Brain microvascular endothelial cell (primary cell): Measurements from ENCODE around the gene SPATA3.

Experiments
- DNase-seq: peaks from one replicate; pipeline ENCODE4 v3.0.0-alpha.2; 2020
- H3K27ac ChIP-seq: fragments of 250-450 bp; sonication (Bioruptor Pico); 2 replicates; pipeline ENCODE4 v1.5.1; 2020; ENCODE audit warnings: mild to moderate bottlenecking, moderate library complexity
- H3K27me3 ChIP-seq: fragments of 250-450 bp; sonication (Bioruptor Pico); replicated peaks from 2 replicates; pipeline ENCODE4 v1.5.1; 2020; ENCODE audit warnings: mild to moderate bottlenecking
- H3K36me3 ChIP-seq: fragments of 250-450 bp; sonication (Bioruptor Pico); replicated peaks from 2 replicates; pipeline ENCODE4 v1.5.1; 2020; ENCODE audit warnings: mild to moderate bottlenecking
- H3K4me3 ChIP-seq: 2 replicates; pipeline ENCODE4 v1.5.1; 2011; ENCODE audit warnings: low read depth, mild to moderate bottlenecking, control low read depth, low read length, moderate library complexity
- in situ Hi-C: cut with HindIII; loops from 2 replicates; pipeline ENCODE4 v1.10.0; 2017; ENCODE audit warnings: low sequenced_read_pairs, low pct_ligation_motif_present
- TF ChIP-seq, protein P1 (sequence below): IDR thresholded peaks from 2 replicates; pipeline ENCODE4 v1.5.1; 2011; ENCODE audit warnings: low read depth, mild to moderate bottlenecking, moderate library complexity, low read length, control low read depth, inconsistent platforms; ENCODE audit errors: missing control alignments

SPATA3 gene

GRCh38 chr2:231051116-231051515, 55.2 kb downstream of the SPATA3 start:
- no peak overlapping the region for H3K27ac ChIP-seq
- no peak overlapping the region for H3K4me3 ChIP-seq
- DNase-seq = no peak
- TF ChIP-seq, protein P1, sequence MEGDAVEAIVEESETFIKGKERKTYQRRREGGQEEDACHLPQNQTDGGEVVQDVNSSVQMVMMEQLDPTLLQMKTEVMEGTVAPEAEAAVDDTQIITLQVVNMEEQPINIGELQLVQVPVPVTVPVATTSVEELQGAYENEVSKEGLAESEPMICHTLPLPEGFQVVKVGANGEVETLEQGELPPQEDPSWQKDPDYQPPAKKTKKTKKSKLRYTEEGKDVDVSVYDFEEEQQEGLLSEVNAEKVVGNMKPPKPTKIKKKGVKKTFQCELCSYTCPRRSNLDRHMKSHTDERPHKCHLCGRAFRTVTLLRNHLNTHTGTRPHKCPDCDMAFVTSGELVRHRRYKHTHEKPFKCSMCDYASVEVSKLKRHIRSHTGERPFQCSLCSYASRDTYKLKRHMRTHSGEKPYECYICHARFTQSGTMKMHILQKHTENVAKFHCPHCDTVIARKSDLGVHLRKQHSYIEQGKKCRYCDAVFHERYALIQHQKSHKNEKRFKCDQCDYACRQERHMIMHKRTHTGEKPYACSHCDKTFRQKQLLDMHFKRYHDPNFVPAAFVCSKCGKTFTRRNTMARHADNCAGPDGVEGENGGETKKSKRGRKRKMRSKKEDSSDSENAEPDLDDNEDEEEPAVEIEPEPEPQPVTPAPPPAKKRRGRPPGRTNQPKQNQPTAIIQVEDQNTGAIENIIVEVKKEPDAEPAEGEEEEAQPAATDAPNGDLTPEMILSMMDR = no peak
- in situ Hi-C loops = no loop called here
- H3K36me3 ChIP-seq = no peaks in the 10 kb centered on the region
- peaks cover 5% of the 10 kb centered on the region for H3K27me3 ChIP-seq

- Histone ChIP-seq H3K4me3 (peak overlapping the region; percentile 64), H3K27ac (no peak overlapping the region), H3K27me3 (peaks cover 5% of the 10 kb centered on the region), H3K36me3 (no peaks in the 10 kb centered on the region)
- in situ Hi-C loops = no loop called here
- TF ChIP-seq, protein P1 = peak; percentile 97
- peak; percentile 68 for DNase-seq
Observed at GRCh38 chr2:231052494-231053451, 56.9 kb downstream of the SPATA3 start.

- no peak overlapping the region for H3K27ac ChIP-seq
- no peak for DNase-seq
- no peaks in the 10 kb centered on the region for H3K36me3 ChIP-seq
- no peaks in the 10 kb centered on the region for H3K27me3 ChIP-seq
- in situ Hi-C loops = no loop called here
- H3K4me3 ChIP-seq = no peak overlapping the region
- TF ChIP-seq, protein P1 = no peak
Observed at GRCh38 chr2:231053846-231054245, 57.9 kb downstream of the SPATA3 start.

- Histone ChIP-seq H3K27me3 (no peaks in the 10 kb centered on the region), H3K4me3 (peak within 1 kb of the TSS; percentile 97), H3K27ac (peak within 1 kb of the TSS; percentile 96), H3K36me3 (no peaks in the 10 kb centered on the region)
- in situ Hi-C loops = no loop called here
- TF ChIP-seq, protein P1 = peak; percentile 99
- peak; percentile 92 for DNase-seq
Observed at GRCh38 chr2:231056453-231057416, 60.8 kb downstream of the SPATA3 start, which contains the start of gene PSMD1. TSS of gene PSMD1 (plus strand) at chr2:231056867. CDS start at chr2:231057026, 159 bp downstream.

GRCh38 chr2:231057590-231057989, 61.7 kb downstream of the SPATA3 start:
- in situ Hi-C loops = no loop called here

More at GRCh38 chr2:231057590-231057989, 61.7 kb downstream of the SPATA3 start:
- TF ChIP-seq, protein P1 = no peak
- peaks cover 6% of the 10 kb centered on the region for H3K36me3 ChIP-seq
- DNase-seq = no peak
- peak overlapping the region; percentile 96 for H3K27ac ChIP-seq
- H3K27me3 ChIP-seq = no peaks in the 10 kb centered on the region
- H3K4me3 ChIP-seq = peak overlapping the region; percentile 97
